OCI-LY7 (cell line): ENCODE data around the gene ZBTB3.

Source experiments
- EZH2phosphoT487 ChIP-seq: fragments of 200-600 bp; sonication (generic); IDR thresholded peaks from 2 replicates; pipeline ENCODE4 v1.6.1; 2018; ENCODE audit warnings: low read depth, borderline replicate concordance, mild to moderate bottlenecking, mixed run types, antibody characterized with exemption, low read length, moderate library complexity, mixed read lengths
- TF ChIP-seq, protein P1 (sequence below): fragments of 200-600 bp; sonication (generic); conservative IDR thresholded peaks from 2 replicates; pipeline ENCODE4 v1.5.1; 2014; ENCODE audit warnings: mild to moderate bottlenecking, antibody characterized with exemption, low read length, moderate library complexity, mixed read lengths

DNA sequence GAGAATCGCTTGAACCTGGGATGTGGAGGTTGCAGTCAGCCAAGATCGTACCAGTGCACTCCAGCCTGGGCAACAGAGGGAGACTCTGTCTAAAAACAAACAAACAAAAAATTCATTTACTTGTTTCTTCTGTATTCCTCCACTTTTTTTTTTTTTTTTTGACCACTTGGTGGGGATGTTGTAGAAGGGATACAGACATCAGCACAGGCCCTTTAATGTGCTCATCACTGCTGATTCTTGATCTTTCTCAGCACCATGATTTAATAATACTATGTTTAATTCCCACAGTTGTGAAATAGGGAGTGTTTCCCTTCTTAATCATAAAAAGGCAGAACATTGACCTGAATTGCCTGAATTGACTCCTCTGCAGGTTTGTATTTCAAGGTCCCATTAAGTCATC, 21.1 kb downstream of the ZBTB3 start:
- TF ChIP-seq, protein P1, sequence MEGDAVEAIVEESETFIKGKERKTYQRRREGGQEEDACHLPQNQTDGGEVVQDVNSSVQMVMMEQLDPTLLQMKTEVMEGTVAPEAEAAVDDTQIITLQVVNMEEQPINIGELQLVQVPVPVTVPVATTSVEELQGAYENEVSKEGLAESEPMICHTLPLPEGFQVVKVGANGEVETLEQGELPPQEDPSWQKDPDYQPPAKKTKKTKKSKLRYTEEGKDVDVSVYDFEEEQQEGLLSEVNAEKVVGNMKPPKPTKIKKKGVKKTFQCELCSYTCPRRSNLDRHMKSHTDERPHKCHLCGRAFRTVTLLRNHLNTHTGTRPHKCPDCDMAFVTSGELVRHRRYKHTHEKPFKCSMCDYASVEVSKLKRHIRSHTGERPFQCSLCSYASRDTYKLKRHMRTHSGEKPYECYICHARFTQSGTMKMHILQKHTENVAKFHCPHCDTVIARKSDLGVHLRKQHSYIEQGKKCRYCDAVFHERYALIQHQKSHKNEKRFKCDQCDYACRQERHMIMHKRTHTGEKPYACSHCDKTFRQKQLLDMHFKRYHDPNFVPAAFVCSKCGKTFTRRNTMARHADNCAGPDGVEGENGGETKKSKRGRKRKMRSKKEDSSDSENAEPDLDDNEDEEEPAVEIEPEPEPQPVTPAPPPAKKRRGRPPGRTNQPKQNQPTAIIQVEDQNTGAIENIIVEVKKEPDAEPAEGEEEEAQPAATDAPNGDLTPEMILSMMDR: peak; percentile 70
- TF ChIP-seq EZH2phosphoT487: no peak
